Tibial nerve (tissue), 4 donors: ENCODE results near the gene IGHMBP2. TPM values are rescaled to one million over a fixed set of nuclear protein-coding genes. Genes with fewer than 3 reads are reported as not detected.

Experiments
- DNase-seq, 2 donors: peaks; one replicate each; pipeline ENCODE4 v3.0.0-alpha.2; 2019; ENCODE audit warnings: low spot score in 2 of 2
- H3K27ac ChIP-seq, 4 donors: fragments of 200-600 bp; sonication (generic) in 3 of 4; one replicate each; pipeline ENCODE4 v1.5.1; 2017 to 2019; ENCODE audit warnings: mild to moderate bottlenecking in 1 of 4
- H3K27me3 ChIP-seq, 2 donors: fragments of 200-600 bp; sonication (generic) in 1 of 2; one replicate each; pipeline versions ENCODE4 v1.5.1 to v1.6.0; 2017 to 2019
- H3K36me3 ChIP-seq, 3 donors: fragments of 200-600 bp; sonication (generic); one replicate each; pipeline ENCODE4 v1.5.1; 2018 to 2019
- H3K4me1 ChIP-seq, 4 donors: fragments of 200-600 bp; sonication (generic) in 3 of 4; one replicate each; pipeline ENCODE4 v1.5.1; 2017 to 2019
- H3K4me3 ChIP-seq, 4 donors: fragments of 200-600 bp; sonication (generic) in 3 of 4; one replicate each; pipeline ENCODE4 v1.5.1; 2017 to 2019; ENCODE audit warnings: mild to moderate bottlenecking in 1 of 4, moderate library complexity in 1 of 4
- H3K9me3 ChIP-seq, 4 donors: fragments of 200-600 bp; sonication (generic) in 3 of 4; one replicate each; pipeline ENCODE4 v1.5.1; 2017 to 2019
- EP300 ChIP-seq, 2 donors: sonication (generic); formaldehyde crosslinking; IDR thresholded peaks; one replicate each; pipeline ENCODE4 v1.6.1; 2017; ENCODE audit warnings: antibody characterized with exemption in 2 of 2, mild to moderate bottlenecking in 1 of 2
- POLR2A ChIP-seq, 2 donors: fragments of 450-650 bp; IDR thresholded peaks; one replicate each; pipeline ENCODE4 v1.6.1; 2017; ENCODE audit warnings: antibody characterized with exemption in 2 of 2, mild to moderate bottlenecking in 2 of 2, moderate library complexity in 2 of 2
- WGBS, 2 donors: methylation state at CpG; one replicate each; pipeline ENCODE4 v1.1.5; 2018; 5-methylcytosine and 5-hydroxymethylcytosine counted together
- total RNA-seq, 4 donors: library from RNA; depleted of rRNA; stranded (reverse); fragments of >200 nt; gene quantifications; one replicate each; pipeline ENCODE4 v1.1.0, GENCODE V29; 2016
- TF ChIP-seq, protein P1 (sequence below), 5 experiments: fragments of 200-600 bp in 3 of 5; fragments of 450-650 bp in 2 of 5; sonication (generic) in 3 of 5; IDR thresholded peaks; one replicate each; pipeline ENCODE4 v1.5.1; 2016 to 2019; ENCODE audit warnings: antibody characterized with exemption in 5 of 5, mild to moderate bottlenecking in 3 of 5, moderate library complexity in 2 of 5

The IGHMBP2 gene
- total RNA-seq, 4 donors from 2014 or later: 12.9 to 29.4 (median 22.3) TPM

DNA sequence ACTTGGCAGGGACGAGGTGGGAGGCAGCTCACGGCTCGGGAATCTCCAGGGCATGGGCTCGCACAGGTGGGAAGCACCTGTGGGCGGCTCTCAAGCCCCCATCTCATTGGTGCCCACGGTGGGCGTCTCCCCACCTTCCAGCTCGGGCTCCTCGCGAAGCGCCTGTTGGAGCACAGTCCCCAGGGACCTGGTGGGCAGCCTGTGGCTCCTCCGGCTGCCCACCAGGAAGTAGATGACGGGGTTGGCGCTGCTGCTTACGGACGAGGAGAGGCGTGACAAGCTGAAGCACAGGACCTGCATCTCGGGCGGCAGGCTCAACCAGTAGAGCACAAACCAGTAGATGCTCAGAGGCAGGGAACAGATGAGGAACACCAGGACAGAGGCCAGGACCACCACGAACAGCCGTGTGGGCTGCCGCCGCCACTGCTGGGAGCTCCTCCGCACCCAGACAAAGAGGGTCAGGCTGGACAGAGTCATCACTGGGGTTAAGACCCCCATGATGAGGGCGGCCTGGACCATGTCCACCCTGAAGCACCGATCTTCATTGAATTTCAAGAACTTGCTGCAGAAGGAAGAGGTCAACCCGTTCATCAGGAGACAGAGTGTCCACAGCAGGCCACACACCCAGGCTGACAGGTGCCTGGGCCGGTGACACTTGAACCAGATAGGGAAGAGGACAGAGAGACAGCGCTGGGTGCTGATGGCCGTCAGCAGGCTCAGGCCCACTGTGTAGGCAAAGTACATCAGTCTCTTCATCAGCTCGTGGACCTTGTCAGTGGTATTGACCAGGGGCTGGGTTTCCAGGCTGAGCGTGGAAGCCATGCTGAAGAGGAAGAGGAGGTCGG lies 76.5 kb downstream of the IGHMBP2 start:
- Histone ChIP-seq H3K27me3 (no peaks in the 10 kb centered on the region), H3K36me3 (no peaks in the 10 kb centered on the region), H3K4me1 (peaks cover 0 to 41% (median 0%) of the 10 kb centered on the region in 4 donors), H3K4me3 (no peak overlapping the region), H3K9me3 (no peaks in the 10 kb centered on the region), H3K27ac (no peak overlapping the region)
- DNase-seq: peak in 1 of 2 donors; percentile 11
- 87 to 88% methylated on average over 30 to 33 of the region's 33 CpGs for WGBS, 2 donors
- TF ChIP-seq, protein P1, sequence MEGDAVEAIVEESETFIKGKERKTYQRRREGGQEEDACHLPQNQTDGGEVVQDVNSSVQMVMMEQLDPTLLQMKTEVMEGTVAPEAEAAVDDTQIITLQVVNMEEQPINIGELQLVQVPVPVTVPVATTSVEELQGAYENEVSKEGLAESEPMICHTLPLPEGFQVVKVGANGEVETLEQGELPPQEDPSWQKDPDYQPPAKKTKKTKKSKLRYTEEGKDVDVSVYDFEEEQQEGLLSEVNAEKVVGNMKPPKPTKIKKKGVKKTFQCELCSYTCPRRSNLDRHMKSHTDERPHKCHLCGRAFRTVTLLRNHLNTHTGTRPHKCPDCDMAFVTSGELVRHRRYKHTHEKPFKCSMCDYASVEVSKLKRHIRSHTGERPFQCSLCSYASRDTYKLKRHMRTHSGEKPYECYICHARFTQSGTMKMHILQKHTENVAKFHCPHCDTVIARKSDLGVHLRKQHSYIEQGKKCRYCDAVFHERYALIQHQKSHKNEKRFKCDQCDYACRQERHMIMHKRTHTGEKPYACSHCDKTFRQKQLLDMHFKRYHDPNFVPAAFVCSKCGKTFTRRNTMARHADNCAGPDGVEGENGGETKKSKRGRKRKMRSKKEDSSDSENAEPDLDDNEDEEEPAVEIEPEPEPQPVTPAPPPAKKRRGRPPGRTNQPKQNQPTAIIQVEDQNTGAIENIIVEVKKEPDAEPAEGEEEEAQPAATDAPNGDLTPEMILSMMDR (IDR thresholded peaks at IDR 0.05): no peak
- TF ChIP-seq EP300 (IDR thresholded peaks at IDR 0.05): no peak
- no peak for TF ChIP-seq POLR2A (IDR thresholded peaks at IDR 0.05)

DNA sequence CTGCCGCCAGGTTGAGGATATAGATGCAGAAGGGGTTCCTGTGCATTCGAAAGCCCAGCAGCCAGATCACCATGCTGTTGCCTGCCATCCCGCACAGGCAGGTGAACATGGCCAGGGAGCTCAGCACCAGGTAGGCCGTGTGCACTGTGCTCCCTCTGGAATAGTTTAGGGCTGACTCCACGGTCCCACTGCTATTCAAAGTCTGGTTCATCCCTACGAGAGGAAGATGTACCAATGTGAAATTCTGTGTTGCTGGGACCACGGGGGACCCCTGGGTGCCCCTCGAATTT lies 77.0 kb downstream of the IGHMBP2 start, which contains the start of gene MRGPRD:
TSS of gene MRGPRD (minus strand) at position 211 of the 290 bp plus-strand sequence. CDS start at position 211, 0 bp downstream.
- Histone ChIP-seq H3K27ac (no peak within 1 kb of the TSS), H3K4me1 (peaks cover 0 to 38% (median 0%) of the 10 kb centered on the region in 4 donors), H3K36me3 (no peaks in the 10 kb centered on the region), H3K9me3 (peaks cover 0 to under 1% (median 0%) of the 10 kb centered on the region in 4 donors), H3K4me3 (no peak within 1 kb of the TSS), H3K27me3 (no peaks in the 10 kb centered on the region)
- TF ChIP-seq POLR2A (IDR thresholded peaks at IDR 0.05) (no peak), EP300 (IDR thresholded peaks at IDR 0.05) (no peak)
- TF ChIP-seq, protein P1 (IDR thresholded peaks at IDR 0.05): no peak
- WGBS, 2 donors: 80 to 87% methylated on average over 7 to 8 of the region's 8 CpGs
- DNase-seq: no peak

DNA sequence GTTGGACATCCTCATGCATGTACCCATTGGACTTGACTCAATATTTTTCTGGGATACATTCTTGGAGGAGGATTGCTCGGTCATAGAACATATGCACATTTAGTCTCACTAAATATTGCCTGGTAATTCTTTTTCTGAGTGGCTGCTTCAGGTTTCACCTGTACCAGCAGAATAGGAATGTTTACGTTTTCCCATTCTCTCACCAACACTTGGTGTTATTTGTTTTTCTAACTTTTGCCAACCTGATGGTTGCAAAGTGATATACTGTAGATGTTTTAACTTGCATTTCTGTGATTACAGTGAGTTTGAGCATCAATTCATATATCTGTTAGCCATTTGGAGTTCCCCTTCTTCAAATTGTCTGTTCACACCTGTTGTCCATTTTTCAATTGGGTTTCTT lies 78.4 kb downstream of the IGHMBP2 start:
- WGBS, 2 donors: 95 to 98% methylated on average over 2 of the region's 2 CpGs
- H3K4me3 ChIP-seq: no peak overlapping the region
- TF ChIP-seq EP300 (IDR thresholded peaks at IDR 0.05) (no peak), POLR2A (IDR thresholded peaks at IDR 0.05) (no peak)
- TF ChIP-seq, protein P1 (IDR thresholded peaks at IDR 0.05): no peak
- H3K27me3 ChIP-seq: no peaks in the 10 kb centered on the region
- no peak for DNase-seq
- H3K36me3 ChIP-seq: no peaks in the 10 kb centered on the region
- H3K9me3 ChIP-seq: peaks cover 0 to 5% (median 2%) of the 10 kb centered on the region in 4 donors
- no peak overlapping the region for H3K27ac ChIP-seq
- peaks cover 0 to 24% (median 0%) of the 10 kb centered on the region in 4 donors for H3K4me1 ChIP-seq

DNA sequence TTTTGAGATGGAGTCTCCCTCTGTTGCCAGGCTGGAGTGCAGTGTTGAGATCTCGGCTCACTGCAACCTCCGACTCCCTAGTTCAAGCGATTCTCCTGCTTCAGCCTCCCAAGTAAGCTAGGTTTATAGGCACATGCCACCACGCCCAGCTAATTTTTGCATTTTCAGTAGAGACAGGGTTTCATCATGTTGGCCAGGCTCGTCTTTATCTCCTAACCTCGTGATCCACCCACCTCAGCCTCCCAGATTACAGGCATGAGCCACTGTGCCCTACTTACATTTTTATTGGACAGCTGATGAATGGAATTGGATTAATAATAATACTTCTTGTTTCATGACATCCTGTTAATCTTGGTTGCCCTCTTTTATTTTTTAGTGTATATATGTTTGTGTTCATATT lies 80.1 kb downstream of the IGHMBP2 start:
- H3K36me3 ChIP-seq: no peaks in the 10 kb centered on the region
- no peak for DNase-seq
- H3K27ac ChIP-seq: no peak overlapping the region
- H3K9me3 ChIP-seq: peaks cover 0 to 5% (median 2%) of the 10 kb centered on the region in 4 donors
- TF ChIP-seq POLR2A (IDR thresholded peaks at IDR 0.05): no peak
- TF ChIP-seq EP300 (IDR thresholded peaks at IDR 0.05): no peak
- TF ChIP-seq, protein P1 (IDR thresholded peaks at IDR 0.05): no peak
- no peak overlapping the region for H3K4me3 ChIP-seq
- H3K4me1 ChIP-seq: peaks cover 0 to 8% (median 0%) of the 10 kb centered on the region in 4 donors
- no peaks in the 10 kb centered on the region for H3K27me3 ChIP-seq
- WGBS, 2 donors: 84 to 87% methylated on average over 6 of the region's 6 CpGs

DNA sequence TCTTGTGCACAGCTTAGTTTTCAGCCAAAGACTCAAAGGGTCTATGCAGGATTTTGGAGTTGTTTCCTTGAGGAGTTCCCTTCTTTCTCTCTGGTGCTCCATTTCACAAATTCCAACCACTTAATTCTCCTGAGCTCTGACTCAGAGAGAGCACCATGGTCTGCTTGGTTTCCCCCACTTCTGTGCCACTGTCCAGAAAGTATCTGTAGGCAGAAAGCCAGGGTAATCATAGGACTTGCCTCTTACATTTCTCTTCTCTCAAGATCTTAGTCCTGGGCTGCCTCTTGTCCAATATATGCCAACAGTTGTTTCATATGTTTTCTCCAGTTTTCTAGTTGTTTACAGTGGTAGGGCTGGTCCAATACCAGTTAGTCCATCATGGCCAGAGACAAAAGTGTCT lies 83.5 kb downstream of the IGHMBP2 start:
- peaks cover 0 to 4% of the 10 kb centered on the region in 2 donors for H3K27me3 ChIP-seq
- no peaks in the 10 kb centered on the region for H3K4me1 ChIP-seq
- DNase-seq: no peak
- no peak overlapping the region for H3K27ac ChIP-seq
- peaks cover 0 to 5% (median 2%) of the 10 kb centered on the region in 4 donors for H3K9me3 ChIP-seq
- H3K36me3 ChIP-seq: no peaks in the 10 kb centered on the region
- TF ChIP-seq POLR2A (IDR thresholded peaks at IDR 0.05) (no peak), EP300 (IDR thresholded peaks at IDR 0.05) (no peak)
- TF ChIP-seq, protein P1 (IDR thresholded peaks at IDR 0.05): no peak
- H3K4me3 ChIP-seq: no peak overlapping the region
